GM08714 (cell line): ENCODE measurements around the gene DPH2.

Source experiments
- H3K4me3 ChIP-seq: fragments of 200-500 bp; sonication (Bioruptor generic); 2 replicates; pipeline ENCODE4 v1.5.1; 2014; ENCODE audit warnings: mild to moderate bottlenecking, low read length, inconsistent platforms
- ZNF274 ChIP-seq: IDR thresholded peaks from 2 replicates; pipeline ENCODE4 v1.6.1; 2012; ENCODE audit warnings: mild to moderate bottlenecking, low read depth, low read length

Gene DPH2

GRCh38 chr1:44002606-44003157 is 32.9 kb downstream of the DPH2 start:
- no peak for TF ChIP-seq ZNF274
- H3K4me3 ChIP-seq = no peak overlapping the region

- no peak for TF ChIP-seq ZNF274
- no peak overlapping the region for H3K4me3 ChIP-seq
These were observed 38.4 kb downstream of the DPH2 start for GRCh38 chr1:44008259-44008658.

- H3K4me3 ChIP-seq = no peak overlapping the region
- TF ChIP-seq ZNF274 = no peak
These were observed 41.2 kb downstream of the DPH2 start for GRCh38 chr1:44010935-44011471.

- H3K4me3 ChIP-seq = no peak overlapping the region
- no peak for TF ChIP-seq ZNF274
These were observed 42.6 kb downstream of the DPH2 start for GRCh38 chr1:44012404-44012803.

GRCh38 chr1:44012941-44013609 is 43.3 kb downstream of the DPH2 start:
- H3K4me3 ChIP-seq = no peak overlapping the region
- TF ChIP-seq ZNF274 = no peak

GRCh38 chr1:44013949-44014348 is 44.1 kb downstream of the DPH2 start:
- no peak for TF ChIP-seq ZNF274
- H3K4me3 ChIP-seq = no peak overlapping the region

- H3K4me3 ChIP-seq = no peak overlapping the region
- TF ChIP-seq ZNF274 = no peak
These were observed 44.7 kb downstream of the DPH2 start for GRCh38 chr1:44014365-44015104.

- H3K4me3 ChIP-seq = no peak overlapping the region
- no peak for TF ChIP-seq ZNF274
These were observed 45.4 kb downstream of the DPH2 start for GRCh38 chr1:44015206-44015605.

GRCh38 chr1:44016041-44016889 is 46.5 kb downstream of the DPH2 start:
- H3K4me3 ChIP-seq = no peak overlapping the region
- no peak for TF ChIP-seq ZNF274

GRCh38 chr1:44016890-44017400 is 47.1 kb downstream of the DPH2 start:
- no peak overlapping the region for H3K4me3 ChIP-seq
- TF ChIP-seq ZNF274 = no peak

- H3K4me3 ChIP-seq = no peak overlapping the region
- TF ChIP-seq ZNF274 = no peak
These were observed 49.7 kb downstream of the DPH2 start for GRCh38 chr1:44019466-44019948.

GRCh38 chr1:44020464-44020863 is 50.7 kb downstream of the DPH2 start:
- TF ChIP-seq ZNF274 = no peak
- no peak overlapping the region for H3K4me3 ChIP-seq

- H3K4me3 ChIP-seq = no peak overlapping the region
- TF ChIP-seq ZNF274 = no peak
These were observed 51.3 kb downstream of the DPH2 start for GRCh38 chr1:44021156-44021555.

- H3K4me3 ChIP-seq = no peak overlapping the region
- no peak for TF ChIP-seq ZNF274
These were observed 51.9 kb downstream of the DPH2 start for GRCh38 chr1:44021581-44022321.
